ENCODE measurements around the gene KIZ.
"Not testable (repeated sequence)": the region's sequence is repeated elsewhere in the genome, so short reads cannot be mapped to it uniquely, and the experiment has no call there.

KIZ gene

DNA sequence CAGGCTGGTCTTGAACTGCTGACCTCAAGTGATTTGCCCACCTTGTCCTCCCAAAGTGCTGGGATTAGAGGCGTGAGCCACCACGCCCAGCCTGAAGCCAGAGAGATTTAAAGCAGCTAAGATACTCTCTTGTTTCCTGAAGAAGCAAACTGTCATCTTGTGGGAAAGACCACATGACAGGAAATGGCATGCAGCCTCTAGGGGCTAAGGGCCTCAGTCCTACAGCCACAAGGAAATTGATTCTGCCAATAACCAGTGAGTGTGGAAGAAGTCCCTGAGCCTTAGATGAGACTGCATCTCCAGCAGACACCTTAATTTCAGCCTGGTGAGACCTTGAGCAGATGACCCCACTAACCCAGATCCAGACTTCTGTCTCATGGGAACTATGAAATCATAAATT is 40.9 kb downstream of the KIZ start:
- H3K4me3 Mint-ChIP-seq: no peak overlapping the region
- H3K27ac Mint-ChIP-seq: no peak overlapping the region
- H3K4me1 Mint-ChIP-seq: no peaks in the 10 kb centered on the region
- peaks cover 50% of the 10 kb centered on the region for H3K36me3 Mint-ChIP-seq (ENCODE audit: low read depth)
- H3K9me3 Mint-ChIP-seq: peaks cover 18% of the 10 kb centered on the region
- TF ChIP-seq, protein P1, sequence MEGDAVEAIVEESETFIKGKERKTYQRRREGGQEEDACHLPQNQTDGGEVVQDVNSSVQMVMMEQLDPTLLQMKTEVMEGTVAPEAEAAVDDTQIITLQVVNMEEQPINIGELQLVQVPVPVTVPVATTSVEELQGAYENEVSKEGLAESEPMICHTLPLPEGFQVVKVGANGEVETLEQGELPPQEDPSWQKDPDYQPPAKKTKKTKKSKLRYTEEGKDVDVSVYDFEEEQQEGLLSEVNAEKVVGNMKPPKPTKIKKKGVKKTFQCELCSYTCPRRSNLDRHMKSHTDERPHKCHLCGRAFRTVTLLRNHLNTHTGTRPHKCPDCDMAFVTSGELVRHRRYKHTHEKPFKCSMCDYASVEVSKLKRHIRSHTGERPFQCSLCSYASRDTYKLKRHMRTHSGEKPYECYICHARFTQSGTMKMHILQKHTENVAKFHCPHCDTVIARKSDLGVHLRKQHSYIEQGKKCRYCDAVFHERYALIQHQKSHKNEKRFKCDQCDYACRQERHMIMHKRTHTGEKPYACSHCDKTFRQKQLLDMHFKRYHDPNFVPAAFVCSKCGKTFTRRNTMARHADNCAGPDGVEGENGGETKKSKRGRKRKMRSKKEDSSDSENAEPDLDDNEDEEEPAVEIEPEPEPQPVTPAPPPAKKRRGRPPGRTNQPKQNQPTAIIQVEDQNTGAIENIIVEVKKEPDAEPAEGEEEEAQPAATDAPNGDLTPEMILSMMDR (IDR thresholded peaks at IDR 0.05): no peak
- H3K27me3 Mint-ChIP-seq (ENCODE audit: low read depth, poor library complexity): peaks cover 2% of the 10 kb centered on the region
- no peak for DNase-seq

- Mint-ChIP-seq H3K36me3 (ENCODE audit: low read depth) (peaks cover 46% of the 10 kb centered on the region), H3K4me3 (no peak overlapping the region)
- no peak for DNase-seq
Observed at GRCh38 chr20:21167261-21167660, 41.4 kb downstream of the KIZ start.

DNA sequence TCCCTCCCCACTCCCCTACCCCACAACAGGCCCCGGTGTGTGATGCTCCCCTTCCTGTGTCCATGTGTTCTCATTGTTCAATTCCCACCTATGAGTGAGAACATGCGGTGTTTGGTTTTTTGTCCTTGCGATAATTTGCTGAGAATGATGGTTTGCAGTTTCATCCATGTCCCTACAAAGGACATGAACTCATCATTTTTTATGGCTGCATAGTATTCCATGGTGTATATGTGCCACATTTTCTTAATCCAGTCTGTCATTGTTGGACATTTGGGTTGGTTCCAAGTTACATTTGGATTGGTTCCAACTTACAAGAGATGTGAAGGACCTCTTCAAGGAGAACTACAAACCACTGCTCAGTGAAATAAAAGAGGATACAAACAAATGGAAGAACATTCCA is 42.2 kb downstream of the KIZ start:
- not testable (repeated sequence) for H3K27ac Mint-ChIP-seq; H3K27me3 Mint-ChIP-seq (ENCODE audit: low read depth, poor library complexity); H3K4me3 Mint-ChIP-seq; DNase-seq; H3K4me1 Mint-ChIP-seq
- Mint-ChIP-seq H3K9me3 (peaks cover 18% of the 10 kb centered on the region), H3K36me3 (ENCODE audit: low read depth) (peaks cover 43% of the 10 kb centered on the region)

More at GRCh38 chr20:21167261-21167660, 41.4 kb downstream of the KIZ start:
- peaks cover 18% of the 10 kb centered on the region for H3K9me3 Mint-ChIP-seq
- H3K27ac Mint-ChIP-seq: no peak overlapping the region
- H3K27me3 Mint-ChIP-seq (ENCODE audit: low read depth, poor library complexity): peaks cover 2% of the 10 kb centered on the region
- TF ChIP-seq, protein P1 (IDR thresholded peaks at IDR 0.05): no peak
- no peaks in the 10 kb centered on the region for H3K4me1 Mint-ChIP-seq

DNA sequence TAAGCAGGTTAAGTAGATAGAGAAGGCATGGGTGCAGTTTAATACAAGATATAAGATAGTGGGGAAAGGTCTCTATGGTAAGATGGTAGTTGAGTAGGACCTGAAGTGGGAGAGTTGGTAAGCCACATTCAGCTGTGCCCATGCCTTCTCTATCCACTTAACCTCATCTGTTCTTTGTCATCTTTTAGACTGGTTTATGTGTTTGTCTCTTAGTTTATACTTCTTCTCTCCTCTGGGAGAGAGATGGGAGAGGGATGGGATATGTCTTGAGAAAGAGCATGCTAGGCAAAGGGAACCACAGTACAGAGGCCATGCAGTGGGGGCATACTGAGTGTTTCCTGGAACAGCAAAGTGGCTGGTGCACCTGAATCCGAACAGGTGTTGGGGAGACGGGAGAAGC is 46.7 kb downstream of the KIZ start:
- H3K9me3 Mint-ChIP-seq: peaks cover 40% of the 10 kb centered on the region
- peak overlapping the region; percentile 40 for H3K4me3 Mint-ChIP-seq
- TF ChIP-seq, protein P1 (IDR thresholded peaks at IDR 0.05): no peak
- peaks cover 11% of the 10 kb centered on the region for H3K27me3 Mint-ChIP-seq (ENCODE audit: low read depth, poor library complexity)
- DNase-seq: no peak
- H3K27ac Mint-ChIP-seq: no peak overlapping the region
- peaks cover 36% of the 10 kb centered on the region for H3K36me3 Mint-ChIP-seq (ENCODE audit: low read depth)
- peaks cover 30% of the 10 kb centered on the region for H3K4me1 Mint-ChIP-seq

GRCh38 chr20:21173485-21173884 is 47.6 kb downstream of the KIZ start:
- H3K36me3 Mint-ChIP-seq (ENCODE audit: low read depth): peaks cover 38% of the 10 kb centered on the region
- TF ChIP-seq, protein P1 (IDR thresholded peaks at IDR 0.05): no peak
- H3K4me3 Mint-ChIP-seq: no peak overlapping the region
- H3K9me3 Mint-ChIP-seq: peaks cover 43% of the 10 kb centered on the region
- DNase-seq: no peak
- peaks cover 9% of the 10 kb centered on the region for H3K27me3 Mint-ChIP-seq (ENCODE audit: low read depth, poor library complexity)
- H3K27ac Mint-ChIP-seq: no peak overlapping the region
- peaks cover 30% of the 10 kb centered on the region for H3K4me1 Mint-ChIP-seq

- peaks cover 47% of the 10 kb centered on the region for H3K36me3 Mint-ChIP-seq (ENCODE audit: low read depth)
- TF ChIP-seq, protein P1 (IDR thresholded peaks at IDR 0.05): no peak
- DNase-seq: no peak
- peaks cover 52% of the 10 kb centered on the region for H3K9me3 Mint-ChIP-seq
- no peak overlapping the region for H3K4me3 Mint-ChIP-seq
- H3K4me1 Mint-ChIP-seq: peaks cover 33% of the 10 kb centered on the region
- H3K27ac Mint-ChIP-seq: no peak overlapping the region
- peaks cover 9% of the 10 kb centered on the region for H3K27me3 Mint-ChIP-seq (ENCODE audit: low read depth, poor library complexity)
Observed at GRCh38 chr20:21174516-21175239, 48.8 kb downstream of the KIZ start.

All from nephron progenitor cell (in vitro differentiated cells).